DMS153 treated with DMSO at 0.1 percent for 48 hours (cell line): ENCODE results near the gene ZPLD1.

Experiments used
- DNase-seq: peaks from one replicate; lab custom pipeline; 2025; ENCODE audit not compliant: unreplicated experiment; lab: John Stamatoyannopoulos, UW

The ZPLD1 gene

DNA sequence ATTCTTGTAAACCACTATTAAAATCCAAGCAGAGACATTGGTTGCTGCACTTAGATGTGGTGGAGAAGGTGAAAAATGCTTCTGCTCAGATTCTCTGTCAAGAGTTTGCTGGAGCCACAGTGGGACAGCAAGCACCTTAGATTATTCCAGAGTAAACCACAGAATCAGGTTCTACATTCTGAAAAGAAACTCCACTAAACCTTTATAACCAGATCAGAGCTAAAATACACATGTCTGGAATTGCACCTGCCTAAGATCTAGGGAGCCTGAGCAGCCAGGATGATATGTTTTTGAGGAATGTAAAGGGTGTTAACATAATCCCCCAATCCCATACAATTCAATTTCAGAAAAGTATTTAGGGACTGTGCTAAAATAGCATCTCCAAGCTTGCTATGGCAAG, at the start of gene ZPLD1:
TSS of gene ZPLD1 (plus strand) at position 301 of the 400 bp plus-strand sequence. CDS start 3,473 bp downstream, outside the sequence.
- no peak for DNase-seq

DNA sequence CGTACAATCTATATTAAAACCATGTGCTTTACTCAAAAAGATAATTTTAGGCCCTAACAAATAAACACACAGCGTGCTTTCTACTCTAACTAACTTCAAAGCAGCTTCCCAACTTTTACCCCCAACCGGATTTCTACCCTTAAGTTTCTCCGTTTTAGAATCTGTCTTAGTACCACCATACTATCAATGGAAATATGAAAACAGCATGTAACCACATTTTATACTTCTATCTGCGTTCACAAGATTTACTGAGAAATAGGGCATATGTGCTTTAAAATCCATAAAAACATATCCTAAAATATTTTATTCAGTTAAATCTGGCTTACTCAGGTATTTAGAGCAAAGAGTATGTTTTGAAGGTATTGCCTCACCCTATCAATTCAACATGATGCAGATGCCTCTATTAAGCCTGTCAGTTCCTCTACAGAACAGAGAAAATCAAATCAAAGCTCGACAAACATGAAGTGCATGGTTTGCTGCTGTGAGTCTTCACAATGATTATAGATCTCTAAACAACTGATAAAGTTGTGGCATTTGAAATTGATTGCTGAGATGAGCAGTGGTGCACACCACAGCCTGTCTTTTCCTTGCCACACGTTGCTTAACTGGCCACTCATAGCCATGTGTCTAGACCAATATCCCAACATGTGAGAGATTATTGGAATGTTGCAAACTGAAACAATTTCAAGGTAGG, 44.5 kb upstream of the ZPLD1 start:
- DNase-seq, result no peak

DNA sequence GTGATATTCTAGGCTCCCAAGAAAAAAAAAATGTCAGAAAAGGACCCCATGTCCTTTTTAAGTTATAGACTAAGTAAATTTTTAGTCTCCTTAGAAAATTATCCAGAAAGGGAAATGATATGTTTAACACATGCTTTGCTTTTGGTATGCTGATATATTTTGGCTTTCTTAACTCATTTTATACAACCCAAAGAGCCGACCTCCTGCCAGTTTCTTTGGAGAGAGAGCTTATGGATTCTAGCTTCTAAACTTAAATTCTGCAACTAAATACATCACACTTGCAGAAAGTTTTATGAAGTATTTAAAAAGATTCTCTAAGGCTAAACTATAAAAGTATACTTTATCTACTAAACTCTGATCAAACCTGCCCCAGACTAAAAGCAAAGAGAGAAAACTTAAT, 43.9 kb upstream of the ZPLD1 start:
- DNase-seq, result no peak

DNA sequence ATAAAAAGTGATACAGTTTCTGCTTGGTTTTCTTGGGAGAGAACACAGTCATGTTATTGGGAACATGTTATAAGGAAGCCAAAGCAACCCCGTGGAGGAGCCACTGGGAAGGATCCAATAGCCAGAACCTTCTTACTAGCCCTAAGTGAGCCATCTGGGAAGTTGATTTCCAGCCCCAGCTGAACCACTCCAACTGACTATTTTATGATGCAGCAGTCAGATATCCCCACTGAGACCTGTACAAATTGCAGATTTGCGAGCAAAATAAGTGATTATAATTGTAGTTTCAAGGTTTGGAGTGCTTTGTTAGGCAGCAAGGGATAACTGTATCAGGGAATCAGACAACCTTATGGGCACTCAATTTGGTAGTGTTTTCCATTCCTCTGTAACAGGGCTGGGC, 43.3 kb upstream of the ZPLD1 start:
- no peak for DNase-seq

DNA sequence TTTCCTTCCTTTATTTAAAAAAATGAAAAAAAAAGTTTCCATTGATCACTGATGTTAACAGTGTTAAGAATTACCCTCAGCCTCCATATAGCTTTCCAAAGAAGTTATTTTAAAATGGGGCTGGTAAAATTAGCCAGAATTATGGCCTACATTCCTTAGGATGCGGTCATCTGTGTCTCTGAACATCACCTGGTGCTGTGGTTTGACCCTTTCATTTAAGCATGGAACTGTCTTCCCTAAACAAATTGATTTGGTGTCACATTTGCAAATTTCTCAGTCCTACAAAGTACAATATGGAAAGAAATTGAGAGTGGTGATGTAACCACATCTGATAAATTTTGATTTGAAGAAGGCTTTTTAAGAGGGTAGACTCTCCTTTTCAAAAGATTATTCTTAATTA, 40.3 kb upstream of the ZPLD1 start:
- DNase-seq, result no peak

DNA sequence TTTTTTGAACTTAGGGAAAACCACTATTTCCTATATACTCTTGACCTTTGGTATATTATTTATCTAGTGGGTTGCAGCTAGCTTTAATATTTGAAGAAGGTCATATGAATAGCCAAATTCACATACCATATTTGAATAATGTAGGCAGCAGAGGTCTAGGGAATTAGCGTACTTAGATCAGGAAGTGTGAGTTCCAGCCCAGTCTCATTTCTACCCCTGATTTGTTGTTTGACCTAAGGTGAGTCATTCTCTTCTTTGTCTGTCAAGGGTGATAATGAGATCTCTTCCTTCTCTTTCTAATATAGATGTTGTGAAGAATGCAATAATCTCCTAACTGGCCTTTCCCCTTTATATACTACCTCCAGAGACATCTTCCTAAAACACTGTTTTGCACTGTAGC, 36.6 kb upstream of the ZPLD1 start:
- DNase-seq, result no peak

DNA sequence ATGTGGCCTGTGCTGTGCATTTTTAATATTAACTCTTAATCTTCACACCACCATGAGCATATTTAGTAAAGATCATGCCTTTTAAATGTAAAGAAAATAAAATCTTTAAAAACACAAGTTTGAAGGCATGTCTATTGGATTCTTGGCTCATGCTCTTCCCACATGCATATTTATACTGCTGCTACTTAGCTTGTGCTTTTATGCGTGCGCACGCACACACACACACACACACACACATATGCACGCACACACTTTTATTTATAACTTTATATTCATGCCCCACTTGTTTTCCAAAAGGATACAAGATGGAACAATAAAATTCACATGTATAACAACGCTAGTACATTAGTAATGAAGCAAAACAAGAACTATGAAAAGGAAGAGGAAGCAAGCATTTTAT, 36.1 kb upstream of the ZPLD1 start:
- no peak for DNase-seq

DNA sequence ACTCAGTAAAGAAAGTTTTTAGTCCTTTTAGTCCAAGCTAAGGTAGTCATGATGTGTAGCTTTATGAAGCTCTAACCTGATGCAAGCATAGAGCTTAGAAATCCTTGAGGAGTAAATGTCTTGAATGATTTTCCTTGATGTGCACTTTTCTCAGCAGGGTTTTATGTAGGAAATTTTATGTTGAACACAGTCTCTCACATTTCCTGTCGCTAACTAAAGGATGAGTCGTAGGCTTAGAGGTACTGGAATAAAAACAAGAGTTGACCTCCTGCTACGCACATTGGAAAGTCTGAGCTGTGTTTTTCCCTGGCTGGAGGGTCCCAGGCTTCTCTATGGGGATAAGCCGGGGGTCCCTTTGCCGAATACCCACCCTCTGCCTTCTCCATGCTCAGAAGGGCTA, 34.7 kb upstream of the ZPLD1 start:
- no peak for DNase-seq

DNA sequence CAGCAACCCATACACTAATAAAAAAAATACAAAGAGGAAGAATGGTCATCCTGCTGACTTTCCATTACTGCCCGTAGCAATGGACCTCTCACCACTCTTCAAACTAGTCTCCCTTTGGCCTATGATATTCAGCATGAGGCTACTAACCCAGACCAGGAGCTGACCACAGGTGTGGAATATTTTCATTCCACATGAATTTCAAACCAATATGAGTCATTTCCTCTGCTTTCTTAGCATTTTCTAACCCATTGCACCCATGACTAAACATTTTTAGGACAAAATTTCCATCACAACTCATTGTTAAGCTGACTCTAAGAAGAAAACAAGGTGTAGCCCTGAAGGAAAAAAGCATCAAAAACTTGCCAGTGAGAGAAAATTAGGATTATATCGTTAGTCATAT, 34.0 kb upstream of the ZPLD1 start:
- no peak for DNase-seq

DNA sequence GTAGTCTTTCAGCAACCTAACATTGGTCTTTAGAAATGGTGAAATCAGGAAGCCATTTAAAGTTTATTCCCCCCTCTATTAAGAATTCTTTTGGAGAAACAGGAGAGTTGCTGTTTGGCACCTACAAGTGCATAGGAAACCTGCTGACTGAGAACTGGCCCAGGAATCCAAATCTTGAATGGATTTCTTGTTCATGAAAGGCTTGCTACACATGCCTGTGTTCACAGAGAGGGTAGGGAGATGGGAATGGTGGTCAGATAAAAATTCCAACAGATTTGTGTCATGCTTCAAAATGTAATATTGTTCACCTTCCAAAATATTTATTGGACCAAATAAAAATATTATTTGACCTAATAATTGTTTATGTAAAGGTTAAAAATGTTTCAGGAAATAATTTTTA, 24.2 kb upstream of the ZPLD1 start:
- no peak for DNase-seq

DNA sequence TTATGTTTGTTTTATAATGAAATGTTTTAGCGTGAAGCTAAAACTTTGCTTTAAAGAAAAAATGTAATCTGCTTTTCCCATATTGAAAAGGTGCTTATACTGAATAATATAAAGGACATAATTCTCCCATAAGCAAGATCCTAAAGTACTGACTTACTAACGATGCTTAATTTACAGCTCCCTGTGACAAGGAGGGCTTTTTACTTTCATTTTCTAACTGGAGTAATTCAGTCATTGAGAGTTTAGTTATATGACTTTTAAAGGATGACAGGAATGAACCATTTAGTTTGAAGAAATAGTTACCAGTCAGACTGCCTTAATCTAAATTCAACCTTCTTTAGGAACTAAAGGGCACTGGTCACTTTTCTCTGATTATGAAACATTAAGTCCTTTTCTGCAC, 19.3 kb upstream of the ZPLD1 start:
- DNase-seq, result no peak

DNA sequence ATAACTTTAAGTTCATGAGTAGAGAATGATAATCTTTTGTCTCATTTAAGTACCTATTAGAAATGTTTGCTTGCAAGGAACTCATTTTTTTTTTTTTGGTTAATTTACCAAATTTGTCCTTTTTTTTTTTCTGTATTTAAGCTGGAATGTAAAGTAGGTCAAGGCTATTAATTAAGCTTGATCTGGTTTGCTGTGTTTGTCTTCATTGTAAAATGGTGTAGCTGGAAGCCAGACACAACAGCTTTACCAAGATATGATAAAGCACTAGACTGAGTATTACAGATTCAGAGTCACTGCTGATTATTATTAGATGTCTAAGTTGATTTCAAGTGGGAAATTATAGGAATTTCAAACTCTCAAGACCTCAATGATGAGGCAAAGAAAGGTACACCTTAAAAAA, 15.0 kb upstream of the ZPLD1 start:
- no peak for DNase-seq

DNA sequence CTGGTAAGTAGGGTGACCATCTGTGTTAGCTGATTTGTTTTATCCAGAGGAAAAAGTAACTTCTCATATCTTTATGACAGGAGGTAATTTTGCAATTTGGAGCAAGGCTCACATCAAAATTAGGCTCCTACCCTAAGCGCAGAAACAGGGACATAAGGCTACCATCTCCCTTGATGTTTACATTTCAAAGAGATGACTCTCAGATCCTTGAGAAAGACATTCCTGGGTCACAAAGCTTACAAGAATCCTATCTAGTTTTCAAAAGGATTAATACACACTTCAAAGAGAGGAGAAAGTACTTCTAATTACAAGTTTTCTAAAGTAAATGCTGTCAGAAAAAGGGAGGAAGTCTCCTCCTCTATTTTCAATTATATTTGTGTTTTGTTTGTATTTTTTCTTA, 7.0 kb downstream of the ZPLD1 start:
- no peak for DNase-seq

DNA sequence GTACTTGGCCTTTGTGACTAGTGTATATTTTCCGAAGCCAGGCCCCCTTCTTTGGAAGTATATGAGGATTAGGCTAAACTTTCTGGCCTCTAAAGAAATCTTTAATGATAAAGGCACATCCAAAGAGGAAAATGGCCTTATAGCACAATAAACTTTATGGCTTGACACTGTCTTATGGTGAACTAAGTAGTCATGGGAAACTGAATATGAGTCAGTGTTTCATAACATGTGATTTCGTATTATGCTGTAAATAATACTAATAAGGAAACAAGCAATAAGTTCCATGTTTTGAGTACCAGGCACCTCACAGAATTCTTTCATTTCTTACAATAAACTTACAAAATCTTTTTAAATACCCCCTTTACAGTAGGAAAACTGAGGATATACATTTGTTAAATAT, 8.2 kb downstream of the ZPLD1 start:
- DNase-seq, result no peak

DNA sequence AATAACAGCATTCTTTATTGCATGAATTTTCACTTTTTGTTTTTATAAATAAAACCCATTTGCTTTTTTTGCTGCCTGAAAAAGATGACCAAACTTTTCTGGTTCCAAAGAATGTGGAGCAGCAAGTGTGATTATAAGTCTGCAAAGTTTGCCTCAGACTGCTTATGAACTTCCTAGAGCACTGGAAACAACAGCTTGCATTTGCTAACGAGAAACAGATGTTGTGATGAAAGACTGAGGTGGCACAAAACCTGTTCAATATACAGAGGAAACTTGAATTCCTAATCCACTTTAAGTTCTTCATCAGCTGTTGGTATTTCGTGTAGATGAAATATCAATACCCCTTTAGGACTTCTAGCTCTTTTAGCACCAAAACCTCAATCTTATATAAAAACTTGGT, 9.3 kb downstream of the ZPLD1 start:
- DNase-seq, result no peak

DNA sequence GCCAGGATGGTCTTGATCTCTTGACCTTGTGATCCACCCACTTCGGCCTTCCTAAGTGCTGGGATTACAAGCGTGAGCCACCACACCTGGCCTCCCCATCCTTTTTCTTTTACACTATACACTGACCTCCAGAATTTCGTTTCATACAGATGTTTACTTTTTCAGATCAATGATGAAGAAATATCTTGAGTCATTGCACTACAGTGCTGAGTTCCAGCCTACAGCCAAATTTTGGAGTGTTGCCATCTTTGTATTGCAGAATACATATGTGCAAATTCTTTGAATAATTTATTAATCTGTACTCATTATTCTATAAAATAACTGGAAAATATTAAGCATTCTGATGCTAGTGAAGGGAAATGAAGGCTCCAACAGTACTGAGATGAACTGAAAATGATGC, 12.5 kb downstream of the ZPLD1 start:
- no peak for DNase-seq

DNA sequence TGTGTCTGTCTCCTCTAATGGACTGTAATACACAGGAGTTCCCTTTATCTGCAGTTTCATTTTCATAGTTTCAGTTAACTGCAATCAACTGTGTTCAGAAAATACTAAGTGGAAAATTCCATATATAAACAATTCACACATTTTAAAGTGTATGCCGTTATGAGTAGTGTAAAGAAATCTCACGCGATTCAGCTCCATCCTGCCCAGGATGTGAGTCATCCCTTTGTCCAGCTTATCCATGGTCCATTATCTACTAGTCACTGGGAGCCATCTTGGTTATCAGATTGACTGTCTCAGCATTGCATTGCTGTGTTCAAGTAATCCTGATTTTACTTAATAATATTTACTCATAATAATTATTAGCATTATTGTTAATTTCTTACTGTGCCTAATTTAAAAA, 14.5 kb downstream of the ZPLD1 start:
- DNase-seq, result no peak

DNA sequence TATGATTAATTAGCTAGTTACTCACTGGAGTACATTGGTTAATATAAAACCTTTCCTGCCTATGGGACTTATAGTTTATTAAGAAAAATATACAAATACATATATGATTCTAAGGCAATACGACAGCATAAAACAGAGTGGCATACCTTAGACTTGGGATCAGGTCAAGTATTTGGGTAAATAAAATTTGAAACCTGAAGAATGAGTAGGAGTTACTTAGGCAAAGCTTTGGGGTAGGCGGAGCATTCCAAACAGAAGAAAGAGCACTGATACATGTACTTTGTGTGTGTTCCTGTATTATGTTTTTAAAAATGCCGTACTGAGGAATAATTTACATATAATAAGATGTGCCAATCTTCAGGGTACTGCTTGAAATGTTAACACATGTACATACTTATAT, 15.1 kb downstream of the ZPLD1 start:
- DNase-seq, result no peak

DNA sequence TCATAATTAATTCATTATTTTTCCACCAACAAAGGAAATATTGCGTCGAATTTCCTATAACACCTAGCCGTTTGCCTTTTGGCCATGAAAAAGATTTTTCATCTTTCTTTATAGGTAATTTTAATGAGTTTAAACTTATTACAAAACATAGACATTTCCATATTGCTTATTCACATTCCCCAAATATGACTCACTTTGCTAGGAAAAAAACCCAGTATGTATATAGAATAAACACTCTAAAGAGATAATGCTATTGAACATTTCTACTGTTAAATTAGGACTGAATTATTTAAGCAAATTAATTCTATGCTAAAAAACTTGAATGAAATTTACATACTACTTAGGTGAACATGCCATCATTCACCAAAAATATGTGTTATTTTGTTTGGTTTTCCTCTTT, 16.2 kb downstream of the ZPLD1 start:
- DNase-seq, result no peak

DNA sequence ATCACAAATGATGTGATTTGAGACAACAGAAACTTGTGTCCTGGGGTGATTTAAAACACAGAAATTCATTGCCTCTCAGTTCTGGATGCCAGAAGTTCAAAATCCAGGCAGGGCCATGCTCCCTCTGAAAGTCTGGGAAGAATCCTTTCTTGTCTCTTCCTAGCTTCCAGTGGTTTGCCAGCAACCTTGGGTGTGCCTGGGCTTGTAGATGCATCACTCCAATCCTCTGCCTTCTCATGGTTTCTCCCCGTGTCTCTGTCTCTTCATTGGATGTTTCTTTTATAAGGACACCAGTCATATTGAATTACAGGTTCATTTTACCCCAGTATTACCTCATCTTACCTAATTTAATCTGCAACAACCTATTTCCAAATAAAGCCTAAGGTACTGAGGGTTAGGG, 16.7 kb downstream of the ZPLD1 start:
- DNase-seq, result no peak

DNA sequence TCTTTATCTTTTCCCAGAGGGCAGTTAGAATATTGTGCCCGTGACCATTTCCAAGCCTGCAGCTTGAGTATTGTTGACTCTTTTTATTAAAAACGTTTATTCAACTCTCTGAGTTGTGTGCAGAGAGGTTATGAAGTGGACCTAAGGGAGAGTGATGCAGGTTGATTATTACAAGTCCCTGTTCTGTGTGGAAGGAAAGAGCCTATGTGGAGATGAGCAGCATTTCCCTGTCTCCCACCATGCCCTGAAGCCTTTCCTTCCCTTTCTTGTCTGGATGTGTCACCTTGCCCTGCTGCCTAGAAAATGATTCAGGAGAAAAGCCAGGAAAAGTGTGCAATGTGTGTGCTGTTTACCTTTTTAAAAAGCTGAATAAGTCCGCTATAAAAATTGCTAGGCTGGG, 19.4 kb downstream of the ZPLD1 start:
- no peak for DNase-seq

DNA sequence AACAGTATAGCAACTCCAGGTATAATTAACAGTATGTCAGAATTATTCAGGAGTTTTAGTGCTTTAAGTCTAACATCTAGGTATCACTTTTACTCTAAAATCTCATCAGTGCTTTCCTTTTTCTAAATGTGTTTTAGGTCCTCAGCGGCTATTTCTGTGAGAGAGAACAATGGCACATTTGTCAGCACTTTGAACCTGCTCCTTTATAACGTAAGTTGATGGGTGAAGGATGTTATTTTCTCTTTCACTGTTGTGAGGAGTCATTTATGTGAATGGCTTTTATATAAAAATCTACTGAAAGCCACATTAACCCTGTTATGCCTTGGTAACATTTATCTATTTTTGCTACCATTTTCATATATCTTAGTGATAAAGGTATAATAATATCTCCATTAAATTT, 22.8 kb downstream of the ZPLD1 start:
- no peak for DNase-seq

DNA sequence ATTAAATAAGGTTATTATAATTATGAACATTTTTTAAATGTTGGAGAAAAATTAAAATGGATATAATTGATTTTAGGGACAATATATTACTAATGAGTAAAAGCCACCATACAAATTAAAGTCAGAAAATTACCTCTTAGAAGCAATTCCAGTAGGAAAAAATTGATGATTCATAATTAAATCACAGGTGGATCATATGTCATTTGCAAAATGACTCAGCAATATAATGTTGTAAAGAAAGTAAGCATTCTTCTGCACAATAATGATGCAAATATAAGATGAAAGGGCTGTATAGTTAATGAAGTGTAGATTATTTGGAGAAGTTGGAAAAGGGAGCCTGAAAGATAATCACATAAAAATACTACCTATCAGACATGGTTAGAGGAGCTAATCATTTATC, 25.8 kb downstream of the ZPLD1 start:
- no peak for DNase-seq

DNA sequence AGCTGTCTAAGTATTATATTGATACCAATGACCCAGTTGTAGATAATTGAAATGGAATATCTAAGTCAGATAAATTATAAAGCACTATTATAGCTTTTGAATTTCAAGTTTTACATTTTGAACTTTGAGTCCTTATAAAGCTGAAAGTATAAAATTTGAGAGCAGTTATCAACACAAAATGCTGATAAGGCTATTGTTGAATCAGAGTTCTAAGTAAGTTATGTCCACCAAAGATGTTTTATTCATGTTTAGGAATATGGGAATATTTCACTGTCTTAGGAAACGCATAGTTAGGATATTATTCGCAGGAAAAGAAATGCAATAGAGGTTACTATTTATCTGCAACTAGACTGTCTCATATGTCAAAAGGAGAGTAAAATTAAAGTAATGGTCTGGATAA, 29.4 kb downstream of the ZPLD1 start:
- DNase-seq, result no peak
